NOMO-1 treated with dmso at 0.1 percent for 144 hours (cell line): ENCODE measurements around the gene ZFP3.
"Not testable (repeated sequence)": the region's sequence is repeated elsewhere in the genome, so short reads cannot be mapped to it uniquely, and the experiment has no call there.

Experiments
- DNase-seq: peaks from one replicate; lab custom pipeline; 2025; ENCODE audit not compliant: unreplicated experiment; lab: John Stamatoyannopoulos, UW

The ZFP3 gene

DNA sequence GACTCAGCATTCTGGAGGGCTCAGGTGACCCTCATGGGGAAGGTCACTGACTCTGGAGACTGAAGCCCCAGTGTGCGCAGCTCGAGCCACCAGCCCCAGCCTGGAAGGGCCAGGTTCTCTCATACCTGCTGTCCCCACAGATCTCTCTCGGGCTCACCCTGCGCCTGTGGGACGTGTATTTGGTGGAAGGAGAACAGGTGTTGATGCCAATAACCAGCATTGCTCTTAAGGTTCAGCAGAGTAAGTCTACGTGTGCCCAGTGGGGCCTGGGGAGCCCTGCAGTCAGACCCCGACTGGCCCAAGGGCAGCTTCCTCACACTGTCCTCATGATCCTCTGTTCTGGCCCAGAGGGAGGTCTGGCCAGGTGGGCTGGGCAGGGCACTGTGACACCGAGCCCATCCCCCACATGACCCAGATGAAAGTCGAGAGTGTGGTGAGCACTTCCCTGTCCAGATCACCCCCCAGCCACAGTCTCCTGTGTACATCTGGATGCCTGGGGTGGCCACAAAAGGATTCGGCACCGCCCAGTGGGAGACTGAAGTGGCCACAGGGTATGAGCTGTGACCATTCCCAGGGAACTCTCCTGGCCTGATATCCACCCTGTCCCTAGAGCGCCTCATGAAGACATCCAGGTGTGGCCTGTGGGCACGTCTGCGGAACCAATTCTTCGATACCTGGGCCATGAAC lies 59.4 kb downstream of the ZFP3 start:
- not testable (repeated sequence) for DNase-seq

- DNase-seq = not testable (repeated sequence)
Observed at GRCh38 chr17:5138198-5138544, 59.9 kb downstream of the ZFP3 start.

GRCh38 chr17:5138616-5139457 lies 60.6 kb downstream of the ZFP3 start:
- DNase-seq = no peak

DNA sequence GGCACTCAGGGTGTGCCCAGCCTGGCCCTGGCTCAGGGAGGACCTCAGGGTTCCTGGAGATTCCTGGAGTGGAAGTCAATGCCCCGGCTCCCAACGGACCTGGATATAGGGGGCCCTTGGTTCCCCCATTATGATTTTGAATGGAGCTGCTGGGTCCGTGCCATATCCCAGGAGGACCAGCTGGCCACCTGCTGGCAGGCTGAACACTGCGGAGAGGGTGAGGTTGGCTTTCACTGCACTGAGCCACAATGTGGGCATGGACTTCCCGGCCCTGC lies 61.1 kb downstream of the ZFP3 start:
- DNase-seq = no peak

DNA sequence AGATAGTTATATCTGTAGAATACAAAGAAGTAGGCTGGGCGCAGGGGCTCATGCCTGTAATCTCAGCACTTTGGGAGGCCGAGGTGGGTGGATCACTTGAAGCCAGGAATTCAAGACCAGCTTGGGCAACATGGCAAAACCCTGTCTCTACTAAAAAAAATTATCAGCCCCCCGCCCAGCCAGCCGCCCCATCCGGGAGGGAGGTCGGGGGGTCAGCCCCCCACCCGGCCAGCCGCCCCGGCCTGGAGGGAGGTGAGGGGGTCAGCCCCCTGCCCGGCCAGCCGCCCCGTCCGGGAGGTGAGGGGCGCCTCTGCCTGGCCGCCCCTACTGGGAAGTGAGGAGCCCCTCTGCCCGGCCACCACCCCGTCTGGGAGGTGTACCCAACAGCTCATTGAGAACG lies 64.6 kb downstream of the ZFP3 start:
- DNase-seq = not testable (repeated sequence)
